Measurements from ENCODE around the gene PTPN1. TPM values are rescaled to one million over a fixed set of nuclear protein-coding genes. Genes with fewer than 3 reads are reported as not detected.

PTPN1 gene
- total and polyA plus RNA-seq, 10 of the 15 experiments (the other 5 are each of a cell fraction or from before 2014, with no cell fraction given): 15.9 to 74.7 (median 43.9) TPM

- peak overlapping the region; percentile 100 for H3K4me3 ChIP-seq
- BruUV-seq (replicated peaks): no TSS peak
- H3K4me1 ChIP-seq (ENCODE audit: control insufficient read depth, insufficient read depth, low read length): peaks cover 39% of the 10 kb centered on the region
- no peak for DNase-seq (ENCODE audit: low read depth, low spot score)
- no peaks in the 10 kb centered on the region for H3K27me3 ChIP-seq (replicated peaks in 1 of 2; ENCODE audit: control insufficient read depth in 2 of 2, insufficient read depth in 2 of 2, low read length in 1 of 2)
- H3K27ac ChIP-seq (ENCODE audit: control insufficient read depth, insufficient read depth): peak overlapping the region; percentile 98
- ChIA-PET RAD21 (ENCODE audit: unreplicated experiment) (interaction anchor here (0.6 to 12.9 kb wide), 13 partner anchors 11 to 278 kb away, joined by 3 to 167 read pairs (median 4); no protein-coding TSS in a partner anchor), CTCF (interaction anchor here (0.8 to 10.7 kb wide), 11 partner anchors 9 to 234 kb away, joined by 3 to 116 read pairs (median 4); no protein-coding TSS in a partner anchor), SMC1A (ENCODE audit: uncharacterized antibody, unreplicated experiment) (interaction anchor here (73.1 to 95.1 kb wide), 2 partner anchors 7 to 30 kb away, joined by 2799 read pairs; partner anchors contain the start of gene PTPN1), POLR2A (interaction anchor here (1.1 to 6.6 kb wide), 8 partner anchors 9 to 36 kb away, joined by 3 to 56 read pairs (median 10); no protein-coding TSS in a partner anchor)
- peak; percentile 2 for ATAC-seq
- in situ Hi-C loops (cut with MboI): loop anchor here (10.0 to 25.0 kb wide), 2 partner anchors 289 to 828 kb away; no protein-coding TSS in a partner anchor
- peak overlapping the region; percentile 63 for H3K4me2 ChIP-seq (ENCODE audit: control insufficient read depth, insufficient read depth)
- no peak overlapping the region for H2AFZ ChIP-seq (ENCODE audit: control insufficient read depth, low read depth, low read length)
- H3K9ac ChIP-seq (ENCODE audit: control insufficient read depth, insufficient read depth, low read length): peak overlapping the region; percentile 81
- H3K9me3 ChIP-seq (replicated peaks; ENCODE audit: control insufficient read depth, insufficient read depth, low read length): no peaks in the 10 kb centered on the region
- H3K79me2 ChIP-seq (ENCODE audit: control insufficient read depth, insufficient read depth, low read length): peaks cover 99% of the 10 kb centered on the region
- WGBS (ENCODE audit: insufficient coverage, insufficient replicate concordance, low lambda C conversion rate, missing lambda C conversion rate): 0% methylated on average over 1 of the region's 1 CpG
- intact Hi-C loops (cut with micrococcal nuclease; ENCODE audit: unreplicated experiment): loop anchor here (1.0 to 2.0 kb wide), 3 partner anchors 25 to 55 kb away; no protein-coding TSS in a partner anchor
- H3K36me3 ChIP-seq (ENCODE audit: control insufficient read depth in 2 of 2, insufficient read depth in 2 of 2, low read length in 1 of 2): peaks cover 0 to 3% of the 10 kb centered on the region in 2 experiments; a peak in 1 of 4 replicates
- peaks cover 5% of the 10 kb centered on the region for H4K20me1 ChIP-seq (ENCODE audit: control insufficient read depth, insufficient read depth)
- FAIRE-seq: no peak
- TF ChIP-seq CREM (IDR thresholded peaks at IDR 0.05; ENCODE audit: low read depth) (no peak), BCL11A (IDR thresholded peaks at IDR 0.05; ENCODE audit: low read depth, low read length) (peak; percentile 10; the same call in 1 of the 2 replicates), SREBF1 (IDR thresholded peaks at IDR 0.05; ENCODE audit: low read length) (no peak), HDGF (IDR thresholded peaks at IDR 0.05) (no peak), RFX5 (IDR thresholded peaks at IDR 0.05; ENCODE audit: low read depth, low read length) (no peak), TCF12 (IDR thresholded peaks at IDR 0.05; ENCODE audit: low read depth, low read length) (no peak), MEF2A (IDR thresholded peaks at IDR 0.05; ENCODE audit: insufficient read depth, low read depth, low read length) (no peak), CEBPB (IDR thresholded peaks at IDR 0.05; ENCODE audit: borderline replicate concordance in 1 of 2, low read depth in 2 of 2, low read length in 2 of 2) (no peak), JUNB (IDR thresholded peaks at IDR 0.05) (no peak), SUZ12 (IDR thresholded peaks at IDR 0.05; ENCODE audit: unreplicated experiment) (no peak), IRF4 (IDR thresholded peaks at IDR 0.05; ENCODE audit: low read depth, low read length) (no peak), FOXM1 (IDR thresholded peaks at IDR 0.05; ENCODE audit: low read depth, low read length) (no peak), MLLT1 (IDR thresholded peaks at IDR 0.05) (no peak)
- TF ChIP-seq, protein P1, sequence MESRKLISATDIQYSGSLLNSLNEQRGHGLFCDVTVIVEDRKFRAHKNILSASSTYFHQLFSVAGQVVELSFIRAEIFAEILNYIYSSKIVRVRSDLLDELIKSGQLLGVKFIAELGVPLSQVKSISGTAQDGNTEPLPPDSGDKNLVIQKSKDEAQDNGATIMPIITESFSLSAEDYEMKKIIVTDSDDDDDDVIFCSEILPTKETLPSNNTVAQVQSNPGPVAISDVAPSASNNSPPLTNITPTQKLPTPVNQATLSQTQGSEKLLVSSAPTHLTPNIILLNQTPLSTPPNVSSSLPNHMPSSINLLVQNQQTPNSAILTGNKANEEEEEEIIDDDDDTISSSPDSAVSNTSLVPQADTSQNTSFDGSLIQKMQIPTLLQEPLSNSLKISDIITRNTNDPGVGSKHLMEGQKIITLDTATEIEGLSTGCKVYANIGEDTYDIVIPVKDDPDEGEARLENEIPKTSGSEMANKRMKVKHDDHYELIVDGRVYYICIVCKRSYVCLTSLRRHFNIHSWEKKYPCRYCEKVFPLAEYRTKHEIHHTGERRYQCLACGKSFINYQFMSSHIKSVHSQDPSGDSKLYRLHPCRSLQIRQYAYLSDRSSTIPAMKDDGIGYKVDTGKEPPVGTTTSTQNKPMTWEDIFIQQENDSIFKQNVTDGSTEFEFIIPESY (IDR thresholded peaks at IDR 0.05): no peak
- TF ChIP-seq, protein P2, sequence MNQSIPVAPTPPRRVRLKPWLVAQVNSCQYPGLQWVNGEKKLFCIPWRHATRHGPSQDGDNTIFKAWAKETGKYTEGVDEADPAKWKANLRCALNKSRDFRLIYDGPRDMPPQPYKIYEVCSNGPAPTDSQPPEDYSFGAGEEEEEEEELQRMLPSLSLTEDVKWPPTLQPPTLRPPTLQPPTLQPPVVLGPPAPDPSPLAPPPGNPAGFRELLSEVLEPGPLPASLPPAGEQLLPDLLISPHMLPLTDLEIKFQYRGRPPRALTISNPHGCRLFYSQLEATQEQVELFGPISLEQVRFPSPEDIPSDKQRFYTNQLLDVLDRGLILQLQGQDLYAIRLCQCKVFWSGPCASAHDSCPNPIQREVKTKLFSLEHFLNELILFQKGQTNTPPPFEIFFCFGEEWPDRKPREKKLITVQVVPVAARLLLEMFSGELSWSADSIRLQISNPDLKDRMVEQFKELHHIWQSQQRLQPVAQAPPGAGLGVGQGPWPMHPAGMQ (IDR thresholded peaks at IDR 0.05; ENCODE audit: borderline replicate concordance): no peak
- TF ChIP-seq, protein P3, sequence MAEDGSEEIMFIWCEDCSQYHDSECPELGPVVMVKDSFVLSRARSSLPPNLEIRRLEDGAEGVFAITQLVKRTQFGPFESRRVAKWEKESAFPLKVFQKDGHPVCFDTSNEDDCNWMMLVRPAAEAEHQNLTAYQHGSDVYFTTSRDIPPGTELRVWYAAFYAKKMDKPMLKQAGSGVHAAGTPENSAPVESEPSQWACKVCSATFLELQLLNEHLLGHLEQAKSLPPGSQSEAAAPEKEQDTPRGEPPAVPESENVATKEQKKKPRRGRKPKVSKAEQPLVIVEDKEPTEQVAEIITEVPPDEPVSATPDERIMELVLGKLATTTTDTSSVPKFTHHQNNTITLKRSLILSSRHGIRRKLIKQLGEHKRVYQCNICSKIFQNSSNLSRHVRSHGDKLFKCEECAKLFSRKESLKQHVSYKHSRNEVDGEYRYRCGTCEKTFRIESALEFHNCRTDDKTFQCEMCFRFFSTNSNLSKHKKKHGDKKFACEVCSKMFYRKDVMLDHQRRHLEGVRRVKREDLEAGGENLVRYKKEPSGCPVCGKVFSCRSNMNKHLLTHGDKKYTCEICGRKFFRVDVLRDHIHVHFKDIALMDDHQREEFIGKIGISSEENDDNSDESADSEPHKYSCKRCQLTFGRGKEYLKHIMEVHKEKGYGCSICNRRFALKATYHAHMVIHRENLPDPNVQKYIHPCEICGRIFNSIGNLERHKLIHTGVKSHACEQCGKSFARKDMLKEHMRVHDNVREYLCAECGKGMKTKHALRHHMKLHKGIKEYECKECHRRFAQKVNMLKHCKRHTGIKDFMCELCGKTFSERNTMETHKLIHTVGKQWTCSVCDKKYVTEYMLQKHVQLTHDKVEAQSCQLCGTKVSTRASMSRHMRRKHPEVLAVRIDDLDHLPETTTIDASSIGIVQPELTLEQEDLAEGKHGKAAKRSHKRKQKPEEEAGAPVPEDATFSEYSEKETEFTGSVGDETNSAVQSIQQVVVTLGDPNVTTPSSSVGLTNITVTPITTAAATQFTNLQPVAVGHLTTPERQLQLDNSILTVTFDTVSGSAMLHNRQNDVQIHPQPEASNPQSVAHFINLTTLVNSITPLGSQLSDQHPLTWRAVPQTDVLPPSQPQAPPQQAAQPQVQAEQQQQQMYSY (CRISPR knock-in tag; IDR thresholded peaks at IDR 0.05): no peak
Observed at GRCh38 chr20:50515471-50516106, 5.4 kb downstream of the PTPN1 start.

Measured in GM12878 (cell line).